Lung (tissue), 12 donors: ENCODE results near the gene CRB3. TPM values are rescaled to one million over a fixed set of nuclear protein-coding genes. Genes with fewer than 3 reads are reported as not detected.

Experiments
- ATAC-seq: fragments of 200-7000 bp; cut with Tn5 transposase; one replicate; pipeline ENCODE4 v1.9.1; 2020; ENCODE audit warnings: moderate number of reproducible peaks; ENCODE audit not compliant: insufficient read depth, low FRiP score
- DNase-seq, 3 donors: peaks; one replicate each; pipeline ENCODE4 v3.0.0-alpha.2; 2013 to 2017
- H3K27ac ChIP-seq, 2 donors: one replicate each; pipeline ENCODE4 v1.5.1; 2013; ENCODE audit warnings: mild to moderate bottlenecking in 2 of 2, moderate library complexity in 2 of 2, control low read depth in 1 of 2, inconsistent platforms in 1 of 2, low read depth in 1 of 2, low read length in 1 of 2
- H3K27me3 ChIP-seq, 3 donors: one replicate each; pipeline ENCODE4 v1.5.1; 2013; ENCODE audit warnings: low read length in 2 of 3; ENCODE audit not compliant: control insufficient read depth in 3 of 3, insufficient read depth in 3 of 3
- H3K36me3 ChIP-seq, 4 donors: one replicate each; pipeline ENCODE4 v1.5.1; 2013; ENCODE audit warnings: low read length in 4 of 4, mild to moderate bottlenecking in 1 of 4, moderate library complexity in 1 of 4; ENCODE audit not compliant: control insufficient read depth in 4 of 4, insufficient read depth in 4 of 4
- H3K4me1 ChIP-seq, 5 donors: one replicate each; pipeline ENCODE4 v1.5.1; 2013; ENCODE audit warnings: low read length in 5 of 5, mild to moderate bottlenecking in 2 of 5, moderate library complexity in 1 of 5; ENCODE audit not compliant: control insufficient read depth in 5 of 5, insufficient read depth in 5 of 5
- H3K4me3 ChIP-seq: one replicate; pipeline ENCODE4 v1.5.1; 2013; ENCODE audit warnings: mild to moderate bottlenecking, control low read depth, moderate library complexity
- H3K9ac ChIP-seq, 2 donors: one replicate each; pipeline ENCODE4 v1.5.1; 2013; ENCODE audit warnings: low read length in 2 of 2, control low read depth in 1 of 2; ENCODE audit not compliant: insufficient read depth in 1 of 2
- H3K9me3 ChIP-seq, 4 donors: one replicate each; pipeline ENCODE4 v1.5.1; 2013; ENCODE audit warnings: low read length in 3 of 4, mild to moderate bottlenecking in 1 of 4, moderate library complexity in 1 of 4; ENCODE audit not compliant: control insufficient read depth in 4 of 4, insufficient read depth in 3 of 4
- WGBS, 2 donors: extraction: QIAGEN DNeasy Blood & Tissue Kit; methylation state at CpG; one replicate each; pipeline ENCODE4 v1.1.7; 2013; 5-methylcytosine and 5-hydroxymethylcytosine counted together
- polyA plus RNA-seq, 2 donors: library from polyadenylated mRNA; stranded (reverse); fragments of 200-250 nt; gene quantifications; one replicate each; pipeline ENCODE4 v1.2.1, GENCODE V29; 2013
- total RNA-seq, 2 donors: library from RNA; depleted of rRNA in 1 of 2; stranded (reverse); fragments of >200 nt in 1 of 2; gene quantifications; one replicate each; pipeline ENCODE4 v1.2.1, GENCODE V29; 2014 to 2021
- TF ChIP-seq, protein P1 (sequence below): IDR thresholded peaks from 2 replicates; pipeline ENCODE4 v1.5.1; 2012; ENCODE audit warnings: mild to moderate bottlenecking; ENCODE audit errors: control extremely low read depth, extremely low read depth
- donor health status: control.
- donor health status: control.
- donor health status: Bipolar disorder and iron deficiency.
- donor health status: healthy.
- donor health status: DM: yes; HTN: yes; CAD: no.

The CRB3 gene
- total and polyA plus RNA-seq, 4 donors, result 22.5 to 81.8 (median 53.0) TPM

DNA sequence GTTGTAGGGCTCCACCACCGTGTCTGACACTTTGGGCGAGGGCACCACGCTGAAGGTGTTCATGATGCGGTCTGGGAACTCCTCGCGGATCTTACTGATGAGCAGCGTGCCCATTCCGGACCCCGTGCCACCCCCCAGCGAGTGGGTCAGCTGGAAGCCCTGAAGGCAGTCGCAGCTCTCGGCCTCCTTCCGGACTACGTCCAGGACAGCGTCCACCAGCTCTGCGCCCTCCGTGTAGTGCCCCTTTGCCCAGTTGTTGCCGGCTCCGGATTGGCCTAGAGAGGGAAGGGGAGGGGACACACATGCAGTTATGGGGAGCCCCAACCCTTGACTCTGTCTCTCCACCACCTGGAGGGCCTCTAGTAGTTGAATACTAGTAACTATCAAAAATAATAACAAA, 31.9 kb downstream of the CRB3 start:
- H3K4me3 ChIP-seq, result no peak overlapping the region
- no peak for DNase-seq

DNA sequence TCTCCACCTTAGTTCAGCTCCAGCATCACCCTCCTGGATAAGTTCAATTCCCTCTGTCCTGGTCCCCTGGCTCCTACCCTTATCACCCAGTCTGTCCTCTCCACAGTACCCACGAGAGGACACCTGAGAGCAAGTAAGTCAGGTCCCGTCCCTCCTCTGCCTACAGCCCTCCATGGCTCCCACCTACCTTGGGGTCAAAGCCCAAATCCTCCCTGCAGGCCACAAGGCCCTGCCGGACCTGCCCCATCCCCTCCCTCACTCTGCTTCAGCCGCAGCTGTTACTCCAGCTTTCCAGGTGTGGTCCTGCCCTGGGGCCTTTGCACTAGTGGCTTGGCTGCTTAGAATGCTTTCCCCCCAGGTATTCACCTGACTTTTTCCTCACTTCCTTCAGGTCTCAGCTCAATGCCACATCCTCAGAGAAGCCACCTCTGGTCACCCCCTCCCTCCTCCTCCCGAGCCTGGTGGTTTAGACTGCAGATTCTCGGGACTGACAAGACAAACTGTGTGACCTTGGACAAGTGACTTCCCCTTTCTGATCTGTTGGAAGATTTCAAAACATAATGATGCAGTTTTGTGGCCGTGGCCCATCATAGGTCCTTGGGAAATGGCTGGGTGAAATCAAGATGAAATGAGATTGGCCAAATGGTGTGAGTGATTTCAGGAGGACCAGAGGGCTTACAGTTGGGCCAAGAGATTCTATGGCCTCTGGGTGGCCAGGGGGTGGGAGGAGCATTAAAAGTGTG, 34.4 kb downstream of the CRB3 start:
- no peak overlapping the region for H3K27ac ChIP-seq
- ATAC-seq, result no peak
- WGBS, 2 donors, result 61 to 68% methylated on average over 7 of the region's 7 CpGs

More for the DNA sequence above, 31.9 kb downstream of the CRB3 start:
- TF ChIP-seq, protein P1, sequence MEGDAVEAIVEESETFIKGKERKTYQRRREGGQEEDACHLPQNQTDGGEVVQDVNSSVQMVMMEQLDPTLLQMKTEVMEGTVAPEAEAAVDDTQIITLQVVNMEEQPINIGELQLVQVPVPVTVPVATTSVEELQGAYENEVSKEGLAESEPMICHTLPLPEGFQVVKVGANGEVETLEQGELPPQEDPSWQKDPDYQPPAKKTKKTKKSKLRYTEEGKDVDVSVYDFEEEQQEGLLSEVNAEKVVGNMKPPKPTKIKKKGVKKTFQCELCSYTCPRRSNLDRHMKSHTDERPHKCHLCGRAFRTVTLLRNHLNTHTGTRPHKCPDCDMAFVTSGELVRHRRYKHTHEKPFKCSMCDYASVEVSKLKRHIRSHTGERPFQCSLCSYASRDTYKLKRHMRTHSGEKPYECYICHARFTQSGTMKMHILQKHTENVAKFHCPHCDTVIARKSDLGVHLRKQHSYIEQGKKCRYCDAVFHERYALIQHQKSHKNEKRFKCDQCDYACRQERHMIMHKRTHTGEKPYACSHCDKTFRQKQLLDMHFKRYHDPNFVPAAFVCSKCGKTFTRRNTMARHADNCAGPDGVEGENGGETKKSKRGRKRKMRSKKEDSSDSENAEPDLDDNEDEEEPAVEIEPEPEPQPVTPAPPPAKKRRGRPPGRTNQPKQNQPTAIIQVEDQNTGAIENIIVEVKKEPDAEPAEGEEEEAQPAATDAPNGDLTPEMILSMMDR, result no peak
- Histone ChIP-seq H3K27me3 (peaks cover 0 to 2% (median 0%) of the 10 kb centered on the region in 3 donors), H3K9ac (no peak overlapping the region), H3K4me1 (peaks cover 0 to 2% (median 0%) of the 10 kb centered on the region in 5 donors), H3K36me3 (no peaks in the 10 kb centered on the region), H3K9me3 (peaks cover 0 to 12% (median 1%) of the 10 kb centered on the region in 4 donors), H3K27ac (no peak overlapping the region)
- no peak for ATAC-seq
- WGBS, 2 donors, result 96 to 97% methylated on average over 19 of the region's 19 CpGs

DNA sequence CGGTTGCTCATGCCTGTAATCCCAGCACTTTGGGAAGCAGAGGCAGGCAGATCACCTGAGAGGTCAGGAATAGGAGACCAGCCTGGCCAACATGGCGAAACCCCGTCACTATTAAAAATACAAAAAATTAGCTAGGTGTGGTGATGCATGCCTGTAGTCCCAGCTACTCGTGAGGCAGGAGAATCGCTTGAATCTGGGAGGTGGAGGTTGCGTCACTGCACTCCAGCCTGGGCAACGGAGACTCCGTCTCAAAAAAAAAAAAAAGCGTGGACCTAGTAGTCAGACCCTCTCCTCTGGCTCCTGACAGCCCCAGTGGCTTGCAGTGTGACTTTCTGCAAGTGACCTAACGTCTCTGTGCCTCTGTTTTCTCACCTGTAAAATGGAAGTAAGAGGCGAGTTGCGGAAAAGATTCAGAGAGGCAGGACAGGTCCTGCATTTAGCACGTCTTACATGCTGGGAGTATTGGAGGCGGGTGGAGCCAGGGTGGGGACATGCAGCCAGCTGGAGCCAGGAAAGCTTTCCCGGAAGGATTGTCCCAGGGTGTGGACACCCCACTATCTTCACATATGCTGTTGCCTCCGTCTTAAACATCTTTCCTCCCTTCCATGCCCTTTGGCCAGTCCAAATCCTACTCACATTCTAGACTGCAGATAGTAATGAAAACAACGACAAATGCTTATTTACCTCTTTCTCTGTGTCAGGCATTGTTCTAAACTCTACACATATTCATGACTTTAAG, 35.1 kb downstream of the CRB3 start:
- H3K27ac ChIP-seq, result no peak overlapping the region
- DNase-seq, result no peak
- H3K36me3 ChIP-seq, result no peaks in the 10 kb centered on the region
- peaks cover 0 to 11% (median 4%) of the 10 kb centered on the region in 5 donors for H3K4me1 ChIP-seq
- TF ChIP-seq, protein P1, result no peak
- no peak for ATAC-seq
- H3K9me3 ChIP-seq, result no peaks in the 10 kb centered on the region
- H3K4me3 ChIP-seq, result no peak overlapping the region
- peaks cover 0 to 10% (median 5%) of the 10 kb centered on the region in 3 donors for H3K27me3 ChIP-seq
- H3K9ac ChIP-seq, result no peak overlapping the region
- 72 to 75% methylated on average over 17 of the region's 17 CpGs for WGBS, 2 donors

More for the DNA sequence above, 34.4 kb downstream of the CRB3 start:
- Histone ChIP-seq H3K9me3 (no peaks in the 10 kb centered on the region), H3K9ac (no peak overlapping the region), H3K4me3 (no peak overlapping the region), H3K36me3 (no peaks in the 10 kb centered on the region), H3K4me1 (peaks cover 0 to 11% (median 4%) of the 10 kb centered on the region in 5 donors), H3K27me3 (peaks cover 0 to 10% (median 5%) of the 10 kb centered on the region in 3 donors)
- no peak for DNase-seq
- TF ChIP-seq, protein P1, result no peak
